GM18858 (cell line): ENCODE measurements around the gene MLLT10.

Experiments
- ATAC-seq: cut with Tn5 transposase; IDR thresholded peaks from one replicate; pipeline ENCODE4 v1.9.1; 2021; ENCODE audit not compliant: unreplicated experiment

MLLT10 gene

GRCh38 chr10:21759232-21759631 lies 225.2 kb downstream of the MLLT10 start:
- no peak for ATAC-seq

- no peak for ATAC-seq
Observed at GRCh38 chr10:21760332-21760731, 226.3 kb downstream of the MLLT10 start.

GRCh38 chr10:21764466-21765189 lies 230.6 kb downstream of the MLLT10 start:
- ATAC-seq, result no peak

- no peak for ATAC-seq
Observed at GRCh38 chr10:21769041-21769440, 235.0 kb downstream of the MLLT10 start.

- ATAC-seq, result no peak
Observed at GRCh38 chr10:21771219-21771618, 237.2 kb downstream of the MLLT10 start.

GRCh38 chr10:21776883-21777282 lies 242.9 kb downstream of the MLLT10 start:
- ATAC-seq, result no peak

- ATAC-seq, result no peak
Observed at GRCh38 chr10:21791276-21791675, 257.2 kb downstream of the MLLT10 start.
